Upper lobe of right lung (tissue), 1 donor: ENCODE results near the gene SERINC2. TPM values are rescaled to one million over a fixed set of nuclear protein-coding genes. Genes with fewer than 3 reads are reported as not detected.
"Not testable (repeated sequence)": the region's sequence is repeated elsewhere in the genome, so short reads cannot be mapped to it uniquely, and the experiment has no call there.

Source experiments
- ATAC-seq: fragments of 200-7000 bp; cut with Tn5 transposase; one replicate; pipeline ENCODE4 v1.9.1; 2020; ENCODE audit warnings: mild to moderate bottlenecking, moderate library complexity
- DNase-seq: peaks from one replicate; pipeline ENCODE4 v3.0.0-alpha.2; 2020
- H3K27ac ChIP-seq: fragments of 200-600 bp; one replicate; pipeline ENCODE4 v1.8.0; 2022
- H3K27me3 ChIP-seq: fragments of 200-600 bp; one replicate; pipeline ENCODE4 v1.8.0; 2022; ENCODE audit warnings: mild to moderate bottlenecking
- H3K36me3 ChIP-seq: fragments of 200-600 bp; one replicate; pipeline ENCODE4 v1.8.0; 2022
- H3K4me1 ChIP-seq: fragments of 200-600 bp; one replicate; pipeline ENCODE4 v1.8.0; 2022
- H3K4me3 ChIP-seq: fragments of 200-600 bp; one replicate; pipeline ENCODE4 v1.8.0; 2022; ENCODE audit warnings: mild to moderate bottlenecking
- H3K9me3 ChIP-seq: fragments of 200-600 bp; one replicate; pipeline ENCODE4 v1.8.0; 2022
- CTCF ChIP-seq: fragments of 200-600 bp; IDR thresholded peaks from one replicate; pipeline ENCODE4 v1.8.0; 2022; ENCODE audit warnings: antibody characterized with exemption
- intact Hi-C: fragments of 100-400 bp; cut with DNase I; formaldehyde crosslinking; loops from one replicate; pipeline ENCODE4 v1.11.0; 2022
- total RNA-seq: library from RNA; stranded (reverse); fragmentation: NEBNext Ultra II Directional; extraction: Animal tissue kit (Norgen Biotek cat#: 25700); gene quantifications from one replicate; pipeline ENCODE4 v1.2.1, GENCODE V29; 2021
- donor health status: DM: no; HTN: yes; CAD: no; lungs with severe emphysema.

Gene SERINC2
- total RNA-seq, 1 donor from 2014 or later, result 40.6 TPM

DNA sequence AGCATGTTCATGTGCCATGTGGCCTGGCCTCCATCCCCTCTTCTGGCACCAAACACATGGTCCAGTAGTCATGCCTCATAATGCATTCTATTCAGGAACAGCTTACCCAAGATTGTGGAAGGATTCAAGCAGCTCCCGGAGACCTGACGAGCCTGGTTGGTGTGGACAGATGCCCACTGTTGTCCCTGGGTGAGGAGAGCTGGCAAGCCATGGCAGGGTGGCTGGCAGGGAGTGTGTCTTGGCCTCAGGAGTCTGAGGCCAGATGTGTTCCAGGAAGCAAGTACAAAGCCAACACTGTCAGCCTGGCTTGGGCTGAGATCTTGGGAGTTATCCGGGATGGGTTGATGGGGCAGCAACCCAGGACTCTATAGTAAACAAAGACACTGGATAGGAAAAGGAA is 32.8 kb upstream of the SERINC2 start:
- TF ChIP-seq CTCF, result no peak
- no peak for DNase-seq
- no peaks in the 10 kb centered on the region for H3K9me3 ChIP-seq
- intact Hi-C loops, result no loop called here
- H3K4me3 ChIP-seq, result no peak overlapping the region
- no peak overlapping the region for H3K27ac ChIP-seq
- peaks cover 9% of the 10 kb centered on the region for H3K27me3 ChIP-seq
- H3K4me1 ChIP-seq, result no peaks in the 10 kb centered on the region
- no peak for ATAC-seq
- no peaks in the 10 kb centered on the region for H3K36me3 ChIP-seq

DNA sequence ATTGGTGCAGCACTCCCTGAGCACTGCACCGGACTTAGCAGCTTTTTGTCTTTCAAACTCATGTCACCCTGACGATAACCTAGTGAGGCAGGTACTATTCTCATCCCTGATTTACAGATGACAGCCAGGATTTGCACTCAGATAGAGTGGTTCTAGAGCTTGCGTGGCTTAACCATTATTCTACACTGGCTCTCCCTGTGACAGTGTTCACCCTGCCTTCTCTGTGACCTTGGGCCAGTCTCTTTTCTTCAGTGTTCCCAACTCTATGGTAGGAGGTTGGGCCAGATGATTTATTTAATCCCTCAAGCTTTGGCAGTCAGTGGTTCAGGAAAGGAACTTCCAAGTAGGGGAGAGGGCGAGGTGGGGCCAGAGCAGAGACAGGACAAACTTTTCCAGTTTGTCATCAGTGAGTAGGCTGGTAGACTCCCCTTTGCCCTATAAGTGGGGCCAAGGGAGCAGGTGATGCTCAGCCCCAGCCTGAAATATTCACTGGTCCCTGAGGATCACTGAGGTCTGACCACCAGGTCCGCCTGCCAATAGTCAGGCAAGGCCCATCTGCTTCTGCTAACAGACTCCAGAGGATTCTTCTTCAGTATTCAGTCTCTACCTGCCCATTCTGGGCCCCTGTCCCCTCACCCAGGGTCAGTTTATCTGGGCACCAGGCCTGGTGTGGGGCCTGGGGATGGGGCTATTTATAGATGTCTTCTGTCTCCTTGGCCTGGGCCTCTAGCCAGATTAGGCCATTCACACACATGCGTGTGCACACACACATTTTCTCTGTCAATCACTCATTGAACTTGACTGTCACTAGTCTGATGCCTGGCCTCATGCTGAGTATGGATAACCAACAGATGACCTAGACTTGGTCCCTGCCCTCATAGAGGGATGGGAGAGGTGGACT is 31.4 kb upstream of the SERINC2 start:
- no peaks in the 10 kb centered on the region for H3K36me3 ChIP-seq
- intact Hi-C loops, result no loop called here
- peak; percentile 55 for ATAC-seq
- no peak for TF ChIP-seq CTCF
- H3K27ac ChIP-seq, result no peak overlapping the region
- no peaks in the 10 kb centered on the region for H3K4me1 ChIP-seq
- no peaks in the 10 kb centered on the region for H3K9me3 ChIP-seq
- DNase-seq, result no peak
- no peak overlapping the region for H3K4me3 ChIP-seq
- H3K27me3 ChIP-seq, result peaks cover 9% of the 10 kb centered on the region

DNA sequence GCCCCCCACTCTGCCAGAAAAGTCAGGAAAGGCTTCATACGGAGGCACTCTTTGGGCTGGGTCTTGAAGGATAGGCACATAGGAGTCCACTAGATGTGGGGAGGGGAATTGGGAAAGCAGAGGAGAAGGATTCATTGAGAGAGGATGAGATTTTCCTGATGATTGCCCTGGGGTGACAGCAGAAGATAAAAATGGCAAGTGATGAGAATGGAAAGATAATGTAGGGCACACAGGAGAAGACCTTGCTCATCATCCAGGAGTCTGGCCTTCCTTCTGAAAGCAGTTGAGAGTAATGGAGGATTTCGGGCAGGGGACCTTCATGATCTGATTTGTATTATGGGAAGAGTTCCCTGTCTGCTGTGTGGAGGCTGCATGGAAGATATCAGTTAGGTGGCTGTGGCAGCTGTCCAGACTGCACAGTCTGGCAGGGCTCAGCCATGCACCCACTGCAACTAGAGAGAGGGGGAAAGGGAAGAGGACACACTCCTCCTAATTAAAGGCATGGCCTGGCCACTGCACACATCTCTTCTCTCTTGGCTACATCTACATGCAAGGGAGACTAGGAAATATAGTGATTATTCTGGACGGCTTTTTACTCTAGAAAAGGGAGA is 30.5 kb upstream of the SERINC2 start:
- H3K27ac ChIP-seq, result no peak overlapping the region
- ATAC-seq (no peak), DNase-seq (no peak)
- no peaks in the 10 kb centered on the region for H3K36me3 ChIP-seq
- no peaks in the 10 kb centered on the region for H3K4me1 ChIP-seq
- no peaks in the 10 kb centered on the region for H3K9me3 ChIP-seq
- TF ChIP-seq CTCF, result no peak
- intact Hi-C loops, result no loop called here
- H3K27me3 ChIP-seq, result peaks cover 9% of the 10 kb centered on the region
- no peak overlapping the region for H3K4me3 ChIP-seq

- H3K9me3 ChIP-seq, result no peaks in the 10 kb centered on the region
- intact Hi-C loops, result no loop called here
- no peaks in the 10 kb centered on the region for H3K4me1 ChIP-seq
- DNase-seq (no peak), ATAC-seq (peak; percentile 50)
- no peak overlapping the region for H3K4me3 ChIP-seq
- TF ChIP-seq CTCF, result no peak
- H3K27me3 ChIP-seq, result peaks cover 9% of the 10 kb centered on the region
- H3K27ac ChIP-seq, result no peak overlapping the region
- no peaks in the 10 kb centered on the region for H3K36me3 ChIP-seq
Measured at GRCh38 chr1:31383967-31384366, 29.0 kb upstream of the SERINC2 start.

GRCh38 chr1:31386576-31387243 is 26.3 kb upstream of the SERINC2 start:
- DNase-seq, H3K9me3 ChIP-seq, H3K36me3 ChIP-seq, H3K27me3 ChIP-seq, H3K4me3 ChIP-seq, H3K4me1 ChIP-seq, H3K27ac ChIP-seq, intact Hi-C loops, ATAC-seq: not testable (repeated sequence)

- intact Hi-C loops, result no loop called here
- Histone ChIP-seq H3K4me3 (no peak overlapping the region), H3K27me3 (peaks cover 2% of the 10 kb centered on the region), H3K36me3 (no peaks in the 10 kb centered on the region), H3K27ac (no peak overlapping the region), H3K9me3 (no peaks in the 10 kb centered on the region), H3K4me1 (no peaks in the 10 kb centered on the region)
- no peak for DNase-seq
- peak; percentile 45 for ATAC-seq
- no peak for TF ChIP-seq CTCF
Measured at GRCh38 chr1:31387612-31388011, 25.4 kb upstream of the SERINC2 start.
